Endodermal cell (in vitro differentiated cells): ENCODE data around the gene EFCAB6. TPM values are rescaled to one million over a fixed set of nuclear protein-coding genes. Genes with fewer than 3 reads are reported as not detected.

Source experiments
- DNase-seq: peaks from one replicate; pipeline ENCODE4 v3.0.0-alpha.2; 2017
- H3K27ac ChIP-seq: 2 replicates; pipeline ENCODE4 v1.5.1; 2013; ENCODE audit warnings: mild to moderate bottlenecking, low read depth, low read length, moderate library complexity
- H3K27me3 ChIP-seq: 2 replicates; pipeline ENCODE4 v1.6.1; 2013; ENCODE audit warnings: mild to moderate bottlenecking, low read length, moderate library complexity; ENCODE audit not compliant: insufficient read depth, control insufficient read depth, poor library complexity, severe bottlenecking
- H3K36me3 ChIP-seq: 2 replicates; pipeline ENCODE4 v1.7.0; 2013; ENCODE audit warnings: mild to moderate bottlenecking, low read length, moderate library complexity; ENCODE audit not compliant: control insufficient read depth, insufficient read depth
- H3K4me1 ChIP-seq: one replicate; pipeline ENCODE4 v1.7.0; 2013; ENCODE audit warnings: low read length; ENCODE audit not compliant: control insufficient read depth, insufficient read depth
- H3K4me3 ChIP-seq: 2 replicates; pipeline ENCODE4 v1.5.1; 2013; ENCODE audit warnings: mild to moderate bottlenecking, low read length, moderate library complexity
- H3K9ac ChIP-seq: 2 replicates; pipeline ENCODE4 v1.6.1; 2013; ENCODE audit warnings: mild to moderate bottlenecking, low read length, moderate library complexity; ENCODE audit not compliant: poor library complexity, severe bottlenecking; ENCODE audit errors: extremely low read depth
- H3K9me3 ChIP-seq: 2 replicates; pipeline ENCODE4 v1.6.1; 2013; ENCODE audit warnings: mild to moderate bottlenecking, low read length, moderate library complexity; ENCODE audit not compliant: control insufficient read depth
- H3K27ac Mint-ChIP-seq: 2 replicates; pipeline ENCODE4 v1.8.0; 2020; ENCODE audit warnings: mixed read lengths
- H3K27me3 Mint-ChIP-seq: 2 replicates; pipeline ENCODE4 v1.8.0; 2021; ENCODE audit warnings: mild to moderate bottlenecking, mixed read lengths; ENCODE audit not compliant: insufficient read depth
- H3K36me3 Mint-ChIP-seq: 2 replicates; pipeline ENCODE4 v1.8.0; 2020; ENCODE audit warnings: low read depth, mixed read lengths
- H3K4me1 Mint-ChIP-seq: 2 replicates; pipeline ENCODE4 v1.8.0; 2020; ENCODE audit warnings: mixed read lengths
- H3K4me3 Mint-ChIP-seq: 2 replicates; pipeline ENCODE4 v1.8.0; 2020; ENCODE audit warnings: mild to moderate bottlenecking, moderate library complexity, mixed read lengths
- H3K9me3 Mint-ChIP-seq: 2 replicates; pipeline ENCODE4 v1.8.0; 2020; ENCODE audit warnings: mild to moderate bottlenecking, mixed read lengths
- WGBS, 2 experiments: methylation state at CpG; one replicate each; pipeline versions ENCODE4 v1.1.5 to v1.1.7; 2013; ENCODE audit warnings: missing lambda C conversion rate in 2 of 2, mixed read lengths in 1 of 2; ENCODE audit not compliant: insufficient coverage in 1 of 2, insufficient read length in 1 of 2; 5-methylcytosine and 5-hydroxymethylcytosine counted together
- total RNA-seq, 2 donors: library from RNA; stranded (reverse); fragmentation: NEBNext Ultra II Directional in 1 of 2; extraction: Animal tissue kit (Norgen Biotek cat#: 25700) in 1 of 2; gene quantifications; 2 replicates in 1 of 2; 3 replicates in 1 of 2; pipeline ENCODE4 v1.2.1, GENCODE V29; 2021
- TF ChIP-seq, protein P1 (sequence below): fragments of 200-600 bp; sonication (generic); conservative IDR thresholded peaks from 2 replicates; pipeline ENCODE4 v1.5.0; 2021; ENCODE audit warnings: antibody characterized with exemption, mild to moderate bottlenecking

EFCAB6 gene
- total RNA-seq, 2 donors from 2014 or later: 1.8 to 2.0 TPM

DNA sequence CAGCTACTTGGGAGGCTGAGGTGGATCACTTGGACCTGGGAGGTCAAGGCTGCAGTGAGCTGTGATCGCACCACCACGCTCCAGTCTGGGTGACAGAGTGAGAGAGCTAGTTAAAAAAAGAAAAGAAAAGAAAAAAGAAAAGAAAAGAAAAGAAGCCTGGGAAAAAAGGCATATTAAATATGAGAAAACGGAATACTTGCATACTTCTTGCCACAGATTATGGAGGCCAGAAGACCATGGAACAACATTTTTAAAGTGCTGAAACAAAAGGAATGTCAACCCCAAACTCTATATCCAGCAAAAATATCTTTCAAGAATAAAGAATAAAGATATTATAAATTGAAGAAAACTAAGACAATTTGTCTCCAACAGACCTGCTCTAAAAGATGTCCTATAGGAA lies 191.9 kb downstream of the EFCAB6 start:
- Mint-ChIP-seq H3K9me3 (peaks cover 19% of the 10 kb centered on the region), H3K36me3 (no peaks in the 10 kb centered on the region), H3K4me3 (no peak overlapping the region), H3K27ac (no peak overlapping the region), H3K4me1 (peaks cover 17% of the 10 kb centered on the region), H3K27me3 (peaks cover 9% of the 10 kb centered on the region)
- H3K9ac ChIP-seq: no peak overlapping the region
- no peaks in the 10 kb centered on the region for H3K27me3 ChIP-seq
- H3K27ac ChIP-seq: no peak overlapping the region
- 73 to 85% methylated on average over 2 to 3 of the region's 3 CpGs for WGBS, 2 experiments
- no peaks in the 10 kb centered on the region for H3K4me1 ChIP-seq
- no peaks in the 10 kb centered on the region for H3K36me3 ChIP-seq
- no peak overlapping the region for H3K4me3 ChIP-seq
- TF ChIP-seq, protein P1, sequence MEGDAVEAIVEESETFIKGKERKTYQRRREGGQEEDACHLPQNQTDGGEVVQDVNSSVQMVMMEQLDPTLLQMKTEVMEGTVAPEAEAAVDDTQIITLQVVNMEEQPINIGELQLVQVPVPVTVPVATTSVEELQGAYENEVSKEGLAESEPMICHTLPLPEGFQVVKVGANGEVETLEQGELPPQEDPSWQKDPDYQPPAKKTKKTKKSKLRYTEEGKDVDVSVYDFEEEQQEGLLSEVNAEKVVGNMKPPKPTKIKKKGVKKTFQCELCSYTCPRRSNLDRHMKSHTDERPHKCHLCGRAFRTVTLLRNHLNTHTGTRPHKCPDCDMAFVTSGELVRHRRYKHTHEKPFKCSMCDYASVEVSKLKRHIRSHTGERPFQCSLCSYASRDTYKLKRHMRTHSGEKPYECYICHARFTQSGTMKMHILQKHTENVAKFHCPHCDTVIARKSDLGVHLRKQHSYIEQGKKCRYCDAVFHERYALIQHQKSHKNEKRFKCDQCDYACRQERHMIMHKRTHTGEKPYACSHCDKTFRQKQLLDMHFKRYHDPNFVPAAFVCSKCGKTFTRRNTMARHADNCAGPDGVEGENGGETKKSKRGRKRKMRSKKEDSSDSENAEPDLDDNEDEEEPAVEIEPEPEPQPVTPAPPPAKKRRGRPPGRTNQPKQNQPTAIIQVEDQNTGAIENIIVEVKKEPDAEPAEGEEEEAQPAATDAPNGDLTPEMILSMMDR: no peak
- no peak for DNase-seq
- peaks cover 17% of the 10 kb centered on the region for H3K9me3 ChIP-seq

DNA sequence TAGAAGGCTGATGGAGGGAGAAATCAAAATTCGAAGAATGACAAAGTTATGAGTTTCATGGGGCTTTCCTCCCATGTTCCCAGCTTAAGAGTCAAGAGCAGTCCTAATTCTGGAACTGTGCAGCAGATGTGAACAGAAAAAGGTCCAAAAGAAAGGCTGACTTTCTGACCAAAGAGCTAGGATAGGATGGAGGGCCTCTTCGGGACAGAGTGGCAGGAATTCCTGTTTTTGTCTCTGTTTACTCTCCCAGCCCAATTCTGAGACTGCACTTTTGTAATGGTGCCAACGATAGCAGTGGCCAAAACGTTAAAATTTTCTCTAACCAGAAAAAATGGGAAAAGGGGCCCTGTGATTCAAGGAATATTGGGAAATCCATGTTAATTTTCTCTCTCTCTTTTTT lies 193.6 kb downstream of the EFCAB6 start:
- H3K27ac ChIP-seq: no peak overlapping the region
- H3K27me3 ChIP-seq: no peaks in the 10 kb centered on the region

DNA sequence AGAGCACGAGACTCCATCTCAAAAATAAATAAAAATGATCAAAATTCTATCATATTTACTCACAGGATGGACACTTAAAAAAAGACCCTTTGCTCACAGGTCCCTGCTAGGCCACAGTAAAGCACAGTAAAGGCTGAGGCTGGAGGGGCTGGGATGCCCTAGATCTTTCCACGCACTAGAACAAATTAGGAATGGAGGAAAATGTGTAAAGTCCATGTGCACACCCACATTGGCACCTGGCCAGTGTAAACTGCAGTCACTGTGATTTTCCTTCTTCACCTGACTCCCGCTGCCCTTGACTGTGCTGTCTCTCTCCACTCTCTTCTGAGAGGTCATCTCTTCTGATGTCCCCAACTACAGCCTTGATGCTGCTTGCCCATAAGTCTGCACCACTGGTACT lies 195.5 kb downstream of the EFCAB6 start:
- DNase-seq: no peak
- H3K4me3 ChIP-seq: no peak overlapping the region
- no peaks in the 10 kb centered on the region for H3K36me3 Mint-ChIP-seq
- peaks cover 17% of the 10 kb centered on the region for H3K4me1 Mint-ChIP-seq
- WGBS, 2 experiments: 67 to 93% methylated on average over 1 to 3 of the region's 3 CpGs
- H3K27me3 Mint-ChIP-seq: peaks cover 13% of the 10 kb centered on the region
- no peaks in the 10 kb centered on the region for H3K4me1 ChIP-seq
- H3K9me3 Mint-ChIP-seq: peaks cover 19% of the 10 kb centered on the region
- H3K27ac Mint-ChIP-seq: no peak overlapping the region
- no peak overlapping the region for H3K4me3 Mint-ChIP-seq
- peaks cover 17% of the 10 kb centered on the region for H3K9me3 ChIP-seq
- TF ChIP-seq, protein P1: no peak
- H3K27ac ChIP-seq: no peak overlapping the region
- H3K9ac ChIP-seq: no peak overlapping the region
- H3K36me3 ChIP-seq: no peaks in the 10 kb centered on the region
- no peaks in the 10 kb centered on the region for H3K27me3 ChIP-seq

More for the DNA sequence above, 193.6 kb downstream of the EFCAB6 start:
- Mint-ChIP-seq H3K4me1 (peaks cover 17% of the 10 kb centered on the region), H3K4me3 (no peak overlapping the region), H3K27me3 (peaks cover 13% of the 10 kb centered on the region), H3K9me3 (peaks cover 19% of the 10 kb centered on the region), H3K27ac (no peak overlapping the region), H3K36me3 (no peaks in the 10 kb centered on the region)
- TF ChIP-seq, protein P1: no peak
- H3K4me3 ChIP-seq: no peak overlapping the region
- no peak overlapping the region for H3K9ac ChIP-seq
- no peak for DNase-seq
- WGBS, 2 experiments: 87 to 92% methylated on average over 4 of the region's 4 CpGs
- H3K36me3 ChIP-seq: no peaks in the 10 kb centered on the region
- peaks cover 17% of the 10 kb centered on the region for H3K9me3 ChIP-seq
- no peaks in the 10 kb centered on the region for H3K4me1 ChIP-seq
